Peyer's patch (tissue), 4 donors: ENCODE data around the gene KCP. TPM values are rescaled to one million over a fixed set of nuclear protein-coding genes. Genes with fewer than 3 reads are reported as not detected.

Source experiments
- DNase-seq, 3 donors: peaks; one replicate each; pipeline ENCODE4 v3.0.0-alpha.2; 2017 to 2019
- H3K27ac ChIP-seq, 4 donors: fragments of 200-600 bp; sonication (generic); one replicate each; pipeline ENCODE4 v1.5.1; 2016 to 2019
- H3K27me3 ChIP-seq, 2 donors: fragments of 200-600 bp; sonication (generic); one replicate each; pipeline ENCODE4 v1.5.1; 2019
- H3K36me3 ChIP-seq, 3 donors: fragments of 200-600 bp; sonication (generic); one replicate each; pipeline ENCODE4 v1.5.1; 2016 to 2019
- H3K4me1 ChIP-seq, 4 donors: fragments of 200-600 bp; sonication (generic); one replicate each; pipeline ENCODE4 v1.5.1; 2016 to 2019
- H3K4me3 ChIP-seq, 4 donors: fragments of 200-600 bp; sonication (generic); 1 replicate in 3 of 4; 2 replicates in 1 of 4; pipeline ENCODE4 v1.5.1; 2016 to 2019; ENCODE audit warnings: mild to moderate bottlenecking in 1 of 4
- H3K9me3 ChIP-seq, 4 donors: fragments of 200-600 bp; sonication (generic); one replicate each; pipeline ENCODE4 v1.5.1; 2016 to 2019; ENCODE audit warnings: mild to moderate bottlenecking in 1 of 4
- POLR2A ChIP-seq, 2 donors: fragments of 450-650 bp; IDR thresholded peaks; one replicate each; pipeline ENCODE4 v1.5.1; 2017; ENCODE audit warnings: antibody characterized with exemption in 2 of 2, mild to moderate bottlenecking in 2 of 2, moderate library complexity in 2 of 2
- total RNA-seq, 4 donors: library from RNA; depleted of rRNA; stranded (reverse); fragments of >200 nt; gene quantifications; one replicate each; pipeline ENCODE4 v1.1.0, GENCODE V29; 2016
- TF ChIP-seq, protein P1 (sequence below), 6 experiments: fragments of 450-650 bp in 4 of 6; fragments of 200-600 bp in 2 of 6; sonication (generic) in 1 of 6; IDR thresholded peaks; one replicate each; pipeline ENCODE4 v1.5.1; 2017 to 2019; ENCODE audit warnings: antibody characterized with exemption in 6 of 6, mild to moderate bottlenecking in 3 of 6, moderate library complexity in 1 of 6

KCP gene
- total RNA-seq, 4 donors from 2014 or later = 3.3 to 14.1 (median 6.7) TPM

GRCh38 chr7:128876127-128876526, 34.4 kb downstream of the KCP start:
- H3K4me1 ChIP-seq = peaks cover 0 to 31% (median 1%) of the 10 kb centered on the region in 4 donors
- peak in 1 of 3 donors; percentile 64 for DNase-seq
- no peaks in the 10 kb centered on the region for H3K27me3 ChIP-seq
- no peak for TF ChIP-seq POLR2A (IDR thresholded peaks at IDR 0.05)
- TF ChIP-seq, protein P1, sequence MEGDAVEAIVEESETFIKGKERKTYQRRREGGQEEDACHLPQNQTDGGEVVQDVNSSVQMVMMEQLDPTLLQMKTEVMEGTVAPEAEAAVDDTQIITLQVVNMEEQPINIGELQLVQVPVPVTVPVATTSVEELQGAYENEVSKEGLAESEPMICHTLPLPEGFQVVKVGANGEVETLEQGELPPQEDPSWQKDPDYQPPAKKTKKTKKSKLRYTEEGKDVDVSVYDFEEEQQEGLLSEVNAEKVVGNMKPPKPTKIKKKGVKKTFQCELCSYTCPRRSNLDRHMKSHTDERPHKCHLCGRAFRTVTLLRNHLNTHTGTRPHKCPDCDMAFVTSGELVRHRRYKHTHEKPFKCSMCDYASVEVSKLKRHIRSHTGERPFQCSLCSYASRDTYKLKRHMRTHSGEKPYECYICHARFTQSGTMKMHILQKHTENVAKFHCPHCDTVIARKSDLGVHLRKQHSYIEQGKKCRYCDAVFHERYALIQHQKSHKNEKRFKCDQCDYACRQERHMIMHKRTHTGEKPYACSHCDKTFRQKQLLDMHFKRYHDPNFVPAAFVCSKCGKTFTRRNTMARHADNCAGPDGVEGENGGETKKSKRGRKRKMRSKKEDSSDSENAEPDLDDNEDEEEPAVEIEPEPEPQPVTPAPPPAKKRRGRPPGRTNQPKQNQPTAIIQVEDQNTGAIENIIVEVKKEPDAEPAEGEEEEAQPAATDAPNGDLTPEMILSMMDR (IDR thresholded peaks at IDR 0.05) = no peak
- H3K36me3 ChIP-seq = no peaks in the 10 kb centered on the region
- no peaks in the 10 kb centered on the region for H3K9me3 ChIP-seq
- H3K4me3 ChIP-seq = no peak overlapping the region
- H3K27ac ChIP-seq = peak overlapping the region in 2 of 4 donors; percentile 43 to 73

- no peak overlapping the region for H3K4me3 ChIP-seq
- no peak overlapping the region for H3K27ac ChIP-seq
- no peaks in the 10 kb centered on the region for H3K27me3 ChIP-seq
- H3K36me3 ChIP-seq = no peaks in the 10 kb centered on the region
- H3K9me3 ChIP-seq = no peaks in the 10 kb centered on the region
- no peak for TF ChIP-seq POLR2A (IDR thresholded peaks at IDR 0.05)
- TF ChIP-seq, protein P1 (IDR thresholded peaks at IDR 0.05) = no peak
- peaks cover 0 to 31% (median 1%) of the 10 kb centered on the region in 4 donors for H3K4me1 ChIP-seq
- peak in 1 of 3 donors; percentile 37 for DNase-seq
Measured at GRCh38 chr7:128875523-128875948, 35.0 kb downstream of the KCP start.

DNA sequence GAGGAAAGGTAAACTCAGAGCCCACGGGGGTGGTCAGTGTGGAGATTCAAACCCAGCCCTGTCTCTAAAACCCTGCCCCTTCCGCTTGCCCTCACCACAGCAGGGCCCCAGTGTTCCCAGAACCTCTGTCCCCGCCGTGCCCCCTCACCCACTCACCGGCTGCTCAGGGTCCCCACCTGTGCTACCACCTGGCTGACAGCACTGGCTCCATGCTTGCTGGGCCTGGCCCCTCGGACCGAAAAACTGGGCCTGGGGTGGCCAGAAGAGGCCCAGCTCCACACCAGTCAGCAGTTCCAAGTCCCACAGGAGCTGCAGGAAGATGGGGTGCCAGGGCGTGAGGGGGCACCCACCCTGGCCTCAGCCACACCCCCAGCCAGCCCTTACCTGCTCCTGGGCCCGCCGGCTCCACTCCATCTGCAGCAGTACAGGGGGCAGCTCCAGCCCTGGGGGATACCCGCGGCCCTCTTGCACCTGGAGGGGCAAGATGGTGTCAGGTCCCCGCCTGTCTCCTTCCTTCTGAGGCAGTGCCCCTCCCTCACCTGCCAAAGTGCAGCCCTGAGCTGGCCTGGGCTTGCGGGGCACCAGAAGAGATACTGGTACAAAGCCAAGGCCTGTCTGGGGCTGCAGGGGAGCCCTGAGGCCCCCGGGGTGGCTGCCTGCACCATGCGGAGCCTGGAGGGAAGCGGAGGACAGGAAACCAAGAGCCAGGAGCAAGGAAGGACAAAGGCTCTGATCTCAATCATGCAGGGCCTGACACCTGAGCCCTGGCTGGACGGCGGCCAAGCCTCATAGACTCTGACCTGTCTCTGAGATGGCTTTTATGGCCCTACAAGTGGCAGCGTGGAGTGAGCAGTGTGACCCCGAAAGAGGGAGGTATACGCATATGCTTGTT, 36.1 kb downstream of the KCP start:
- Histone ChIP-seq H3K27ac (peak overlapping the region in 3 of 4 donors; percentile 62 to 90 (median 81)), H3K4me1 (peaks cover 3 to 40% (median 5%) of the 10 kb centered on the region in 4 donors), H3K9me3 (no peaks in the 10 kb centered on the region), H3K27me3 (no peaks in the 10 kb centered on the region), H3K36me3 (no peaks in the 10 kb centered on the region), H3K4me3 (peak overlapping the region in 3 of 4 donors; percentile 12 to 53 (median 51))
- TF ChIP-seq, protein P1 (IDR thresholded peaks at IDR 0.05) = no peak
- TF ChIP-seq POLR2A (IDR thresholded peaks at IDR 0.05) = peak; percentile 61 to 68
- peak in 2 of 3 donors; percentile 93 for DNase-seq

DNA sequence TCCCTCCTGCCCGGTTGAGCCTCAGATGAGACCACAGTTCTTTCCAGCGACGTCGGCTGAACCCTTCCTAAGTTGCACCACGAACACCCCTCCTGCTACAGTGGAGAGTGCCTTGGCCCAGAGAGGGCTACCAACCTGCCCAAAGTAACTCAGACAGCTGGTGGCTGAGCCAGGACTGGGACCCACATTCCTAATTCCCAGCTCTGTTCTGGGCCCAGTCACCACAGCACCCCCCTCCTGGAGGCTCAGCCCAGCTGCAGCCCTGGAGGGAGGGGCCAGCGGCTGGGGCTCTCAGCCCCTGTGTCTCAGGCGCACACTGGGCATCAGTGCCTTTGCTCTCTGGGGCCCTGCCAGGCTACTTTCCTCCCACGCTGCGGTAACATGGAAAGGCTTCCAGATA, 37.3 kb downstream of the KCP start:
- Histone ChIP-seq H3K4me1 (peaks cover 3 to 49% (median 10%) of the 10 kb centered on the region in 4 donors), H3K4me3 (peak overlapping the region in 1 of 4 donors; percentile 51), H3K9me3 (no peaks in the 10 kb centered on the region), H3K27ac (no peak overlapping the region), H3K27me3 (no peaks in the 10 kb centered on the region), H3K36me3 (no peaks in the 10 kb centered on the region)
- TF ChIP-seq POLR2A (IDR thresholded peaks at IDR 0.05) = no peak
- TF ChIP-seq, protein P1 (IDR thresholded peaks at IDR 0.05) = no peak
- no peak for DNase-seq

DNA sequence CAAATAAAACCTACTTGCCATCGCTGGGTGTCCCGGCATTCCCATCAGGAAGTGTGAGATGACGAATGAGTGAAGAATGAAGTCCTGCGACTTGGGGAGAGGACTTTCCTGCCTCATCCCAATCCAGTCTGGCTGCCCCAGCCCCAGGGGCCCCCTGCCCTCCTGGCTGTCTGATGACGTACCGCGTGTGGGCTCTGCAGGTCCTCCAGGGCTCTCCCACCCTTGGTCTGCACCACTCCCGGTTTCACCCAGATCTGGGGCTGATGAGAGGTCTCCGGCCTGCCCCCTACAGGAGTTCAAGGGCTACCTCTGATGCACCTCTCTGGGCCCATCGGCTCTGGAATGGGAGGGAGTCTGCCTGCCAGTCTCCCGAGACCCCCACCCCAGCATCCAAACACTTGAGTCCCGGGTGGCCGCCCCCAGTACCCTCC, 38.1 kb downstream of the KCP start:
- Histone ChIP-seq H3K27me3 (no peaks in the 10 kb centered on the region), H3K9me3 (no peaks in the 10 kb centered on the region), H3K27ac (no peak overlapping the region), H3K36me3 (no peaks in the 10 kb centered on the region), H3K4me3 (no peak overlapping the region), H3K4me1 (peaks cover 3 to 49% (median 10%) of the 10 kb centered on the region in 4 donors)
- TF ChIP-seq POLR2A (IDR thresholded peaks at IDR 0.05) = no peak
- TF ChIP-seq, protein P1 (IDR thresholded peaks at IDR 0.05) = no peak
- no peak for DNase-seq
